GM12891 (cell line): ENCODE results near the gene AFAP1L2.

Experiments used
- DNase-seq: peaks from one replicate; pipeline ENCODE4 v3.0.0; 2011; ENCODE audit warnings: low spot score; ENCODE audit not compliant: insufficient read length
- FAIRE-seq: peaks from 2 replicates; lab custom pipeline; 2011; peaks lifted over from hg19 to GRCh38; lab: Jason Lieb, UNC
- PAX5 ChIP-seq: IDR thresholded peaks from 2 replicates; pipeline ENCODE4 v1.6.1; 2011; ENCODE audit warnings: low read length, moderate library complexity, mild to moderate bottlenecking; ENCODE audit not compliant: insufficient read depth, severe bottlenecking
- POLR2A ChIP-seq: IDR thresholded peaks from 2 replicates; pipeline ENCODE4 v1.6.1; 2011; ENCODE audit warnings: low read depth, low read length, control low read depth
- POLR2AphosphoS5 ChIP-seq: IDR thresholded peaks from 2 replicates; pipeline ENCODE4 v1.6.1; 2011; ENCODE audit warnings: low read depth, low read length, control low read depth
- POU2F2 ChIP-seq: IDR thresholded peaks from 2 replicates; pipeline ENCODE4 v1.6.1; 2011; ENCODE audit warnings: low read depth, mild to moderate bottlenecking, control low read depth, low read length, moderate library complexity
- SPI1 ChIP-seq: IDR thresholded peaks from 2 replicates; pipeline ENCODE4 v1.6.1; 2011; ENCODE audit warnings: low read depth, low read length, control low read depth
- TAF1 ChIP-seq: IDR thresholded peaks from 2 replicates; pipeline ENCODE4 v1.6.1; 2011; ENCODE audit warnings: low read depth, low read length, control low read depth

The AFAP1L2 gene

GRCh38 chr10:114347241-114347640 is 57.1 kb downstream of the AFAP1L2 start:
- TF ChIP-seq PAX5 = no peak
- no peak for TF ChIP-seq TAF1
- no peak for TF ChIP-seq POLR2AphosphoS5
- TF ChIP-seq POU2F2 = no peak
- TF ChIP-seq POLR2A = no peak
- TF ChIP-seq SPI1 = no peak
- FAIRE-seq (no peak), DNase-seq (no peak)

GRCh38 chr10:114346176-114347031 is 57.9 kb downstream of the AFAP1L2 start:
- TF ChIP-seq PAX5 (no peak), TAF1 (no peak), SPI1 (no peak), POLR2AphosphoS5 (no peak), POLR2A (no peak)
- FAIRE-seq (no peak), DNase-seq (no peak)

- no peak for TF ChIP-seq POLR2AphosphoS5
- no peak for TF ChIP-seq SPI1
- TF ChIP-seq TAF1 = no peak
- no peak for TF ChIP-seq PAX5
- no peak for TF ChIP-seq POU2F2
- DNase-seq (no peak), FAIRE-seq (no peak)
These were observed 58.6 kb downstream of the AFAP1L2 start for GRCh38 chr10:114345701-114346100.

- DNase-seq (no peak), FAIRE-seq (no peak)
- TF ChIP-seq SPI1 (no peak), POU2F2 (no peak), POLR2A (no peak), PAX5 (no peak), TAF1 (no peak), POLR2AphosphoS5 (no peak)
These were observed 60.4 kb downstream of the AFAP1L2 start for GRCh38 chr10:114343623-114344505.

GRCh38 chr10:114342976-114343375 is 61.3 kb downstream of the AFAP1L2 start:
- DNase-seq (no peak), FAIRE-seq (no peak)
- TF ChIP-seq POLR2AphosphoS5 (no peak), POLR2A (no peak), PAX5 (no peak), TAF1 (no peak), SPI1 (no peak), POU2F2 (no peak)

- TF ChIP-seq PAX5 (no peak), POU2F2 (no peak), SPI1 (no peak), POLR2AphosphoS5 (no peak), TAF1 (no peak), POLR2A (no peak)
- DNase-seq (no peak), FAIRE-seq (no peak)
These were observed 63.5 kb downstream of the AFAP1L2 start for GRCh38 chr10:114340816-114341215.

GRCh38 chr10:114337510-114338462 is 66.5 kb downstream of the AFAP1L2 start:
- no peak for DNase-seq
- no peak for FAIRE-seq
- TF ChIP-seq PAX5 = no peak
- TF ChIP-seq POLR2A = no peak
- TF ChIP-seq POU2F2 = no peak
- no peak for TF ChIP-seq SPI1
- no peak for TF ChIP-seq POLR2AphosphoS5
- no peak for TF ChIP-seq TAF1

- no peak for DNase-seq
- TF ChIP-seq PAX5 = no peak
- TF ChIP-seq POLR2AphosphoS5 = no peak
- no peak for TF ChIP-seq TAF1
- no peak for TF ChIP-seq SPI1
- no peak for TF ChIP-seq POU2F2
- TF ChIP-seq POLR2A = no peak
- FAIRE-seq = no peak
These were observed 67.3 kb downstream of the AFAP1L2 start for GRCh38 chr10:114336823-114337509.

- FAIRE-seq (no peak), DNase-seq (no peak)
- TF ChIP-seq PAX5 (no peak), SPI1 (no peak), POLR2AphosphoS5 (no peak), POLR2A (no peak), POU2F2 (no peak), TAF1 (no peak)
These were observed 68.7 kb downstream of the AFAP1L2 start for GRCh38 chr10:114335614-114336013.
